Prostate gland (tissue), 2 donors: Measurements from ENCODE around the gene MAPK14. TPM values are rescaled to one million over a fixed set of nuclear protein-coding genes. Genes with fewer than 3 reads are reported as not detected.

Experiments
- DNase-seq: peaks from one replicate; pipeline ENCODE4 v3.0.0-alpha.2; 2019; ENCODE audit warnings: low spot score
- H3K27ac ChIP-seq, 2 donors: fragments of 200-600 bp; sonication (generic); 2 replicates each; pipeline ENCODE4 v1.5.1; 2017 to 2019
- H3K27me3 ChIP-seq: fragments of 200-600 bp; sonication (generic); replicated peaks from 2 replicates; pipeline ENCODE4 v1.5.1; 2019; ENCODE audit not compliant: insufficient read depth
- H3K36me3 ChIP-seq, 2 donors: fragments of 200-600 bp; sonication (generic); 1 replicate in 1 of 2; 2 replicates in 1 of 2; pipeline versions ENCODE4 v1.5.1 to v1.8.1; 2017 to 2019
- H3K4me1 ChIP-seq: fragments of 200-600 bp; sonication (generic); replicated peaks from 2 replicates; pipeline ENCODE4 v1.5.1; 2019
- H3K4me3 ChIP-seq, 2 donors: fragments of 200-600 bp; sonication (generic); 2 replicates each; pipeline ENCODE4 v1.5.1; 2017 to 2019
- H3K9me3 ChIP-seq: fragments of 200-600 bp; sonication (generic); 2 replicates; pipeline ENCODE4 v1.5.1; 2017
- CTCF ChIP-seq, 4 experiments: fragments of 200-600 bp in 2 of 4; fragments of 450-650 bp in 2 of 4; sonication (generic) in 2 of 4; IDR thresholded peaks; 1 replicate in 3 of 4; 2 replicates in 1 of 4; pipeline ENCODE4 v1.5.1; 2016 to 2019; ENCODE audit warnings: antibody characterized with exemption in 4 of 4, mild to moderate bottlenecking in 2 of 4, moderate library complexity in 2 of 4
- POLR2A ChIP-seq: fragments of 450-650 bp; IDR thresholded peaks from one replicate; pipeline ENCODE4 v1.6.1; 2016; ENCODE audit warnings: antibody characterized with exemption, mild to moderate bottlenecking
- POLR2AphosphoS5 ChIP-seq: sonication (generic); formaldehyde crosslinking; IDR thresholded peaks from one replicate; pipeline ENCODE4 v1.6.1; 2017; ENCODE audit warnings: antibody characterized with exemption
- WGBS: methylation state at CpG from one replicate; pipeline ENCODE4 v1.1.5; 2018; 5-methylcytosine and 5-hydroxymethylcytosine counted together
- intact Hi-C: fragments of 100-400 bp; cut with DNase I; formaldehyde crosslinking; loops from one replicate; pipeline ENCODE4 v1.14.2; 2022
- total RNA-seq, 2 donors: library from RNA; depleted of rRNA; stranded (reverse); fragments of >200 nt; gene quantifications; one replicate each; pipeline ENCODE4 v1.1.0, GENCODE V29; 2016

MAPK14 gene
- total RNA-seq, 2 donors from 2014 or later = 36.7 to 43.2 TPM

- WGBS = 49% methylated on average over 2 of the region's 2 CpGs
- intact Hi-C loops = no loop called here
- H3K4me1 ChIP-seq = no peaks in the 10 kb centered on the region
Measured at GRCh38 chr6:36061236-36061635, 33.6 kb downstream of the MAPK14 start.

GRCh38 chr6:36062247-36062646, 34.6 kb downstream of the MAPK14 start:
- WGBS = 98% methylated on average over 2 of the region's 2 CpGs
- H3K9me3 ChIP-seq = no peaks in the 10 kb centered on the region
- intact Hi-C loops = no loop called here
- no peak overlapping the region for H3K4me3 ChIP-seq
- H3K27me3 ChIP-seq = no peaks in the 10 kb centered on the region
- no peak overlapping the region for H3K27ac ChIP-seq
- DNase-seq = no peak
- no peak for TF ChIP-seq POLR2A
- TF ChIP-seq CTCF (IDR thresholded peaks at IDR 0.05) = no peak
- no peak for TF ChIP-seq POLR2AphosphoS5
- no peaks in the 10 kb centered on the region for H3K36me3 ChIP-seq
- H3K4me1 ChIP-seq = no peaks in the 10 kb centered on the region

More at GRCh38 chr6:36061236-36061635, 33.6 kb downstream of the MAPK14 start:
- no peaks in the 10 kb centered on the region for H3K9me3 ChIP-seq
- TF ChIP-seq POLR2A = no peak
- no peak for TF ChIP-seq CTCF (IDR thresholded peaks at IDR 0.05)
- no peak for TF ChIP-seq POLR2AphosphoS5
- H3K4me3 ChIP-seq = no peak overlapping the region
- no peak overlapping the region for H3K27ac ChIP-seq
- H3K36me3 ChIP-seq = no peaks in the 10 kb centered on the region
- H3K27me3 ChIP-seq = no peaks in the 10 kb centered on the region
- DNase-seq = no peak

GRCh38 chr6:36063318-36064060, 35.9 kb downstream of the MAPK14 start:
- WGBS = 95% methylated on average over 4 of the region's 4 CpGs
- no peaks in the 10 kb centered on the region for H3K36me3 ChIP-seq
- no peaks in the 10 kb centered on the region for H3K9me3 ChIP-seq
- intact Hi-C loops = no loop called here
- H3K4me3 ChIP-seq = no peak overlapping the region
- no peak overlapping the region for H3K27ac ChIP-seq
- TF ChIP-seq POLR2AphosphoS5 = no peak
- no peak for TF ChIP-seq CTCF (IDR thresholded peaks at IDR 0.05)
- no peak for TF ChIP-seq POLR2A
- DNase-seq = no peak
- H3K4me1 ChIP-seq = peaks cover 2% of the 10 kb centered on the region
- no peaks in the 10 kb centered on the region for H3K27me3 ChIP-seq

- no peak overlapping the region for H3K27ac ChIP-seq
- no peaks in the 10 kb centered on the region for H3K27me3 ChIP-seq
- no peak for TF ChIP-seq POLR2A
- TF ChIP-seq CTCF (IDR thresholded peaks at IDR 0.05) = no peak
- TF ChIP-seq POLR2AphosphoS5 = no peak
- DNase-seq = no peak
- no peak overlapping the region for H3K4me3 ChIP-seq
- no peaks in the 10 kb centered on the region for H3K9me3 ChIP-seq
- 56% methylated on average over 3 of the region's 3 CpGs for WGBS
- peaks cover 2% of the 10 kb centered on the region for H3K4me1 ChIP-seq
- intact Hi-C loops = loop anchor here (5.0 kb wide), 1 partner anchor 33 kb away; no protein-coding TSS in a partner anchor
- no peaks in the 10 kb centered on the region for H3K36me3 ChIP-seq
Measured at GRCh38 chr6:36064770-36065396, 37.3 kb downstream of the MAPK14 start.
